NB4 (cell line): ENCODE measurements around the gene ALDH1A2.

ENCODE experiments used
- MYC ChIP-seq: IDR thresholded peaks from 2 replicates; pipeline ENCODE4 v1.6.1; 2011; ENCODE audit warnings: low read depth, low read length
- POLR2A ChIP-seq: IDR thresholded peaks from 2 replicates; pipeline ENCODE4 v1.6.1; 2011; ENCODE audit warnings: mild to moderate bottlenecking; ENCODE audit not compliant: insufficient read length; ENCODE audit errors: extremely low read depth
- TF ChIP-seq, protein P1 (sequence below): IDR thresholded peaks from one replicate; pipeline ENCODE4 v1.5.1; 2012; ENCODE audit warnings: low read depth, low read length
- TF ChIP-seq, protein P2 (sequence below): IDR thresholded peaks from 2 replicates; pipeline ENCODE4 v1.6.1; 2011; ENCODE audit warnings: low read depth, low read length

DNA sequence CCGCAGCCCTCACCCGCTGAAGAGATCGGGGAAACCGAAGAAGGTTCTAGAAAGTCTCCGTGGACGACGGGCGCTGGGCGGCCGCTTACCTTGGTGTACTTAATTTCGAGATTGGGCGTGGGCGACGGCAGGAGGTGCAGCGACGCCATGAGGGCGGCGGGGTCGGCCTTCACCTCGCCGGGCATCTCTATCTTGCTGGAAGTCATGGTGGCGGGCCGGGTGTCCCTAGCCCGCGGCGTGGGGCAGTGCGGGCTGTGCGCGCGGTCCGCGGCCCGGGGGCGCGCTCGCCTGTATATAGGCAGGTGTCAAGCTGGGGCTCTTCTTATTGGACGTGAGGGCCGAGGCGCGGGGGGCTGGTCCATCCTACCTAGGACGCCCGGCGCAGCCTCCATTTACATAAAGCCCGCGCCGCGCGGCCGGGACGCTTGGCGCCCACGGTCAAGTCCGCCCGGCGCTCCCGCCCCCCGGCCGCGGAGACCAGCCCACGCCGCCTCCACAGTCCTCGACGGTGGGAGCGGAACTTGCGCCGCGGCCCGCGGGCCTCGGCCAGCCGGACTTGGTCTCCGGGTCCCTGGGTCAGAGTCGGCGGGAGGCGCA lies at the start of gene ALDH1A2:
- TF ChIP-seq, protein P1, sequence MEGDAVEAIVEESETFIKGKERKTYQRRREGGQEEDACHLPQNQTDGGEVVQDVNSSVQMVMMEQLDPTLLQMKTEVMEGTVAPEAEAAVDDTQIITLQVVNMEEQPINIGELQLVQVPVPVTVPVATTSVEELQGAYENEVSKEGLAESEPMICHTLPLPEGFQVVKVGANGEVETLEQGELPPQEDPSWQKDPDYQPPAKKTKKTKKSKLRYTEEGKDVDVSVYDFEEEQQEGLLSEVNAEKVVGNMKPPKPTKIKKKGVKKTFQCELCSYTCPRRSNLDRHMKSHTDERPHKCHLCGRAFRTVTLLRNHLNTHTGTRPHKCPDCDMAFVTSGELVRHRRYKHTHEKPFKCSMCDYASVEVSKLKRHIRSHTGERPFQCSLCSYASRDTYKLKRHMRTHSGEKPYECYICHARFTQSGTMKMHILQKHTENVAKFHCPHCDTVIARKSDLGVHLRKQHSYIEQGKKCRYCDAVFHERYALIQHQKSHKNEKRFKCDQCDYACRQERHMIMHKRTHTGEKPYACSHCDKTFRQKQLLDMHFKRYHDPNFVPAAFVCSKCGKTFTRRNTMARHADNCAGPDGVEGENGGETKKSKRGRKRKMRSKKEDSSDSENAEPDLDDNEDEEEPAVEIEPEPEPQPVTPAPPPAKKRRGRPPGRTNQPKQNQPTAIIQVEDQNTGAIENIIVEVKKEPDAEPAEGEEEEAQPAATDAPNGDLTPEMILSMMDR, result no peak
- TF ChIP-seq POLR2A (no peak), MYC (no peak)
- TF ChIP-seq, protein P2, sequence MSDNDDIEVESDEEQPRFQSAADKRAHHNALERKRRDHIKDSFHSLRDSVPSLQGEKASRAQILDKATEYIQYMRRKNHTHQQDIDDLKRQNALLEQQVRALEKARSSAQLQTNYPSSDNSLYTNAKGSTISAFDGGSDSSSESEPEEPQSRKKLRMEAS, result no peak
